PC-3 (cell line): Measurements from ENCODE around the gene NFAT5.

Source experiments
- CTCF ChIP-seq: fragments of 300-600 bp; sonication (generic); conservative IDR thresholded peaks from 2 replicates; pipeline ENCODE4 v1.5.1; 2017; ENCODE audit warnings: antibody characterized with exemption, low read depth, mild to moderate bottlenecking, low read length
- EZH2 ChIP-seq: fragments of 300-600 bp; sonication (generic); IDR thresholded peaks from one replicate; pipeline ENCODE4 v1.6.1; 2017; ENCODE audit warnings: antibody characterized with exemption, mild to moderate bottlenecking, low read length; ENCODE audit not compliant: unreplicated experiment
- EZH2phosphoT487 ChIP-seq: fragments of 300-600 bp; sonication (generic); IDR thresholded peaks from 2 replicates; pipeline ENCODE4 v1.6.1; 2018; ENCODE audit warnings: mild to moderate bottlenecking, antibody characterized with exemption, low read length, borderline replicate concordance

DNA sequence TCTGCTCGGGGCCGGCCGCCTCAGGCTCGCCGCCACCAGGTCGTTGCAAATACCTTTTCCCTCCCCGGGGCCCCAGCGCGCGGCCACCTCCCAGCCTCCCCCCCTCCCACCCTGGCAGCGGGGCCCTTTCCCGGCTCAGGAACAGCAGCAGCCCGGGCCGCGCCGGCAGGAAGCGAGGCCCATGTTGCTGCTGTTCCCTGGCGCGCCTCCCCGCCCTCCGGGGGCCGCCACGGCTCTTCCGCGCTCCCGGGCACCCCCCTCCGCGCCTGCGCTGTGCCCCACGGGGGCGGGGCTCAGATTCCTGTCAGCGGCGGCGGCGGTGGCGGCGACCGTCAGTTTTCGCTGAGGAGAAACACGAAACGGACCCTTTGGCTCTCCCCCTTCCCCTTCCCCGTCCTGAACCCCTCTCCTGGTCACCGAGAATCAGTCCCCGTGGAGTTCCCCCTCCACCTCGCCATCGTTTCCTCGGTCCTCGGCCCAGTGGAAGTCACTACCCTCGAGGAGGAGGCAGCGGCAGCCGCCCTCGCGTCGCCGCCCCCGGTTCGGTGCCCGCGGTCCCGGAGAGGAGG, at the start of gene NFAT5:
- TF ChIP-seq EZH2phosphoT487 (no peak), CTCF (no peak), EZH2 (no peak)
